Measurements from ENCODE around the gene ORC5.
"Not testable (repeated sequence)": the region's sequence is repeated elsewhere in the genome, so short reads cannot be mapped to it uniquely, and the experiment has no call there.

ORC5 gene

DNA sequence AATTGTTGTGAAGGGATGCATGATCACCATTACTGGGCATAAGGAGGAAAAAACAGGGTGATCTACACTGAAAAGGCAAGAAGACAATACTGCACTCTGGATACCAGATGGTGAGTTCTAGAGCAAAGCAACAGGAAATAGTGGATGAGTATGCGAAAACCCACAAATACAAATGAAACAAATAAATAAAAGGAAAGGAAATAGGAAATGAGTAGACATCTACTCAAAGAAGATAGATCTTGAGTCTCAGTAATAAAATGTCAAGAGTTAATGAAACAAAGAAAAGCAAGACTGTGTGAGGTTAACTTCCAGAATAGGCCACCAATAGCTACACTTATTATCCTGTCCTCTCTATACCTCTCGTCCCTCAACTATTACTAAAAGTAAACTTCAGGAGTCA, 11.7 kb downstream of the ORC5 start:
- Histone ChIP-seq H3K36me3 (ENCODE audit: control insufficient read depth in 5 of 5, insufficient read depth in 5 of 5, low read length in 5 of 5) (peaks cover 46 to 70% (median 56%) of the 10 kb centered on the region in 5 donors), H3K27ac (ENCODE audit: low read depth, low read length) (no peak overlapping the region), H3K4me1 (ENCODE audit: control insufficient read depth in 5 of 5, insufficient read depth in 5 of 5, low read length in 5 of 5) (no peaks in the 10 kb centered on the region), H3K9me3 (ENCODE audit: control insufficient read depth in 5 of 5, low read length in 5 of 5) (no peaks in the 10 kb centered on the region), H3K4me3 (ENCODE audit: low read depth in 1 of 5, low read length in 5 of 5) (no peak overlapping the region), H3K9ac (ENCODE audit: low read length in 5 of 5) (no peak overlapping the region), H3K27me3 (ENCODE audit: control insufficient read depth in 5 of 5, insufficient read depth in 4 of 5, low read length in 5 of 5) (no peaks in the 10 kb centered on the region)

DNA sequence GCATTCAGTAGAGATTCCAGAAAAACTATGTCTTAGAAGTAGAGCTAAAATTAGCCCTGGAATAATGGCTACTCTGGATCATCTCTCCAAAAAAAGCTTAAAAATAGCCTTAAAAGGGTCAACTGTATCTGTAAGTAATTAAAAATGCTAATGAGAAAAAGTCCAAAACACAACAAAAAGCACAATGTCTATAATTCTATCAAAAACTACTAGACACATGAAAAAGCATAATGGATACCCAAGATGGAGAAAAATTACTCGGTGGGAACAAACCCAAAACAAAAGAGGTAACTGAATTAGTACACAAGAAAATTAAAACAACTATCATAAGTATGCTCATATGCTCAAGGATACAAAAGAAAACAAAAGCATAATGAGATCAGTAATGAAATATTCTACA, 15.4 kb downstream of the ORC5 start:
- no peaks in the 10 kb centered on the region for H3K27me3 ChIP-seq (ENCODE audit: control insufficient read depth in 5 of 5, insufficient read depth in 4 of 5, low read length in 5 of 5)
- H3K9me3 ChIP-seq (ENCODE audit: control insufficient read depth in 5 of 5, low read length in 5 of 5): no peaks in the 10 kb centered on the region
- H3K36me3 ChIP-seq (ENCODE audit: control insufficient read depth in 5 of 5, insufficient read depth in 5 of 5, low read length in 5 of 5): peaks cover 28 to 57% (median 39%) of the 10 kb centered on the region in 5 donors
- H3K4me1 ChIP-seq (ENCODE audit: control insufficient read depth in 5 of 5, insufficient read depth in 5 of 5, low read length in 5 of 5): no peaks in the 10 kb centered on the region
- no peak overlapping the region for H3K4me3 ChIP-seq (ENCODE audit: low read depth in 1 of 5, low read length in 5 of 5)
- no peak overlapping the region for H3K9ac ChIP-seq (ENCODE audit: low read length in 5 of 5)
- no peak overlapping the region for H3K27ac ChIP-seq (ENCODE audit: low read depth, low read length)

DNA sequence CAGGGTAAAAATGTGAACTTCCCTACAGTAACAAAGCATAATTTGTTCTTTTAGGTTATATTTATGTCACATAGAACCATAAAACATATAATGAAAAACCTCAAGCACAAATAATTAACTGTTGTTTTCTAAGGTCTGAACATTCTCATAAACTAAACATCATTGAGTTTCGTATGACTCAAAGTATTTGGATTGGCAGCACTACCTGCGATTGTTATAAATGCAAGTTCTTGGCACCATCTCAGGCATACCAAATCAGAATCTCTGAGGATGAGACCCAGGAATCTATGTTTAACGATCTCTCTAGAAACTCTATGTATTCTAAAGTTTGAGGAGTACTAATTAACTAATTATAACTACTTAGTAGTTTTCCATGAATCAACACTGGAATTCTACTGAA, 22.5 kb downstream of the ORC5 start:
- H3K4me1 ChIP-seq (ENCODE audit: control insufficient read depth in 5 of 5, insufficient read depth in 5 of 5, low read length in 5 of 5): no peaks in the 10 kb centered on the region
- H3K9me3 ChIP-seq (ENCODE audit: control insufficient read depth in 5 of 5, low read length in 5 of 5): no peaks in the 10 kb centered on the region
- H3K36me3 ChIP-seq (ENCODE audit: control insufficient read depth in 5 of 5, insufficient read depth in 5 of 5, low read length in 5 of 5): peaks cover 34 to 61% (median 43%) of the 10 kb centered on the region in 5 donors

DNA sequence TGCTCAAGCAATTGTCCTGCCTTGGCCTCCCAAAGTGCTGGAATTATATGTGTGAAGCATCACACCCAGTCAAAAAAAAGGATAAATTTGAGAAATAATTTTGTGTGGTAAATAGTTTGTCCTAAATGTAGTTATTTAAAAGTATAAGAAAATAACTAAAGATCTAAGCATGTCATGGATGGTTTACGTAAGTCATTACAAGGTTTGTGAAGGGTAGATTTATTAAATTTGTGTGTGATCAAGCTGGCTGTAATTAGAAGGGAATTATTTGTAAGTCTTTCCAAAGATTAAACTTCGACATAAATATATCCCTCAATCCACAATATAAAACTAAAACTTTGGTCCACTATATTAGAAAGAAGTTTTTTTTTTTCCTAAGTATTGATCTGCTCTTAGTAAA, 28.6 kb downstream of the ORC5 start:
- H3K9me3 ChIP-seq (ENCODE audit: control insufficient read depth in 5 of 5, low read length in 5 of 5): no peaks in the 10 kb centered on the region
- H3K4me3 ChIP-seq (ENCODE audit: low read depth in 1 of 5, low read length in 5 of 5): no peak overlapping the region
- H3K27ac ChIP-seq (ENCODE audit: low read depth, low read length): no peak overlapping the region
- H3K27me3 ChIP-seq (ENCODE audit: control insufficient read depth in 5 of 5, insufficient read depth in 4 of 5, low read length in 5 of 5): no peaks in the 10 kb centered on the region
- H3K36me3 ChIP-seq (ENCODE audit: control insufficient read depth in 5 of 5, insufficient read depth in 5 of 5, low read length in 5 of 5): peaks cover 22 to 38% (median 28%) of the 10 kb centered on the region in 5 donors
- no peak overlapping the region for H3K9ac ChIP-seq (ENCODE audit: low read length in 5 of 5)
- H3K4me1 ChIP-seq (ENCODE audit: control insufficient read depth in 5 of 5, insufficient read depth in 5 of 5, low read length in 5 of 5): peaks cover 0 to 4% (median 0%) of the 10 kb centered on the region in 5 donors

More for the DNA sequence above, 22.5 kb downstream of the ORC5 start:
- Histone ChIP-seq H3K9ac (ENCODE audit: low read length in 5 of 5) (no peak overlapping the region), H3K27ac (ENCODE audit: low read depth, low read length) (no peak overlapping the region), H3K27me3 (ENCODE audit: control insufficient read depth in 5 of 5, insufficient read depth in 4 of 5, low read length in 5 of 5) (no peaks in the 10 kb centered on the region), H3K4me3 (ENCODE audit: low read depth in 1 of 5, low read length in 5 of 5) (no peak overlapping the region)

DNA sequence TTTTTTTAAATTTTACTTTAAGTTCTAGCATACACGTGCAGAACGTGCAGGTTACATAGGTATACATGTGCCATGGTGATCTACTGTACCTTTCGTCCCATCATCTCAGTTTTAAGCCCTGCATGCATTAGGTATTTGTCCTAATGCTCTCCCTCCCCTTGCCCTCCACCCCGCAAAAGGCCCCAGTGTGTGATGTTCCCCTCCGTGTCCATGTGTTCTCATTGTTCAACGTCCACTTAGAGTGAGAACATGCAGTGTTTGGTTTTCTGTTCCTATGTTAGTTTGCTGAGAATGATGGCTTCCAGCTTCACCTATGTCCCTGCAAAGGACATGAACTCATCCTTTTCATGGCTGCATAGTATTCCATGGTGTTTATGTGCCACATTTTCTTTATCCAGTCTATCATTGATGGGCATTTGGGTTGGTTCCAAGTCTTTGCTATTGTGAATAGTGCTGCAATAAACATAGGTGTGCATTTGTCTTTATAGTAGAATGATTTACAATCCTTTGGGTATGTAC, 30.2 kb downstream of the ORC5 start:
- H3K4me3 ChIP-seq (ENCODE audit: low read depth in 1 of 5, low read length in 5 of 5); H3K9me3 ChIP-seq (ENCODE audit: control insufficient read depth in 5 of 5, low read length in 5 of 5); H3K27ac ChIP-seq (ENCODE audit: low read depth, low read length); H3K27me3 ChIP-seq (ENCODE audit: control insufficient read depth in 5 of 5, insufficient read depth in 4 of 5, low read length in 5 of 5); H3K9ac ChIP-seq (ENCODE audit: low read length in 5 of 5); H3K4me1 ChIP-seq (ENCODE audit: control insufficient read depth in 5 of 5, insufficient read depth in 5 of 5, low read length in 5 of 5): not testable (repeated sequence)
- peaks cover 11 to 37% (median 16%) of the 10 kb centered on the region in 5 donors for H3K36me3 ChIP-seq (ENCODE audit: control insufficient read depth in 5 of 5, insufficient read depth in 5 of 5, low read length in 5 of 5)

DNA sequence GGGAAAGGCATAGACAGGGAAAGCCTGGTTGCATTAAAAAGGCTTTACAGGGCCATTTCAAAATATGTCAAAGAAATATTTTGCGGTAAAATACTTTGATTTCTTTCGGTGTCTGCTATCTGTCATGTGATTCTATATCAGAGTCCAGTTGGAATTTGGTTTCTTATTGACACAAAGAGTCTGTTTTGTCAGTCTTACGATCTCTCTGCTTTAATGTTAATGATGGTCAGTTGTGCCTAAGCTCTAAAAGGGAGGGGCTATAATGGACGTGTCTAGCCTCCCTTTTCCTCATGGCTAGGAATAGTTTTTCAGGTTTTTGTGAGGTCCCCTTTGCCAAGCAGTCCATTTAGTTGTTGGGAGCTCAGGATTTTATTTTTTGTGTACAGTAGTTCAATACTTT, 31.5 kb downstream of the ORC5 start:
- peaks cover 2 to 28% (median 10%) of the 10 kb centered on the region in 5 donors for H3K36me3 ChIP-seq (ENCODE audit: control insufficient read depth in 5 of 5, insufficient read depth in 5 of 5, low read length in 5 of 5)
- no peak overlapping the region for H3K4me3 ChIP-seq (ENCODE audit: low read depth in 1 of 5, low read length in 5 of 5)
- H3K9ac ChIP-seq (ENCODE audit: low read length in 5 of 5): no peak overlapping the region
- peaks cover 0 to 4% (median 0%) of the 10 kb centered on the region in 5 donors for H3K4me1 ChIP-seq (ENCODE audit: control insufficient read depth in 5 of 5, insufficient read depth in 5 of 5, low read length in 5 of 5)
- H3K9me3 ChIP-seq (ENCODE audit: control insufficient read depth in 5 of 5, low read length in 5 of 5): no peaks in the 10 kb centered on the region
- no peaks in the 10 kb centered on the region for H3K27me3 ChIP-seq (ENCODE audit: control insufficient read depth in 5 of 5, insufficient read depth in 4 of 5, low read length in 5 of 5)
- no peak overlapping the region for H3K27ac ChIP-seq (ENCODE audit: low read depth, low read length)

DNA sequence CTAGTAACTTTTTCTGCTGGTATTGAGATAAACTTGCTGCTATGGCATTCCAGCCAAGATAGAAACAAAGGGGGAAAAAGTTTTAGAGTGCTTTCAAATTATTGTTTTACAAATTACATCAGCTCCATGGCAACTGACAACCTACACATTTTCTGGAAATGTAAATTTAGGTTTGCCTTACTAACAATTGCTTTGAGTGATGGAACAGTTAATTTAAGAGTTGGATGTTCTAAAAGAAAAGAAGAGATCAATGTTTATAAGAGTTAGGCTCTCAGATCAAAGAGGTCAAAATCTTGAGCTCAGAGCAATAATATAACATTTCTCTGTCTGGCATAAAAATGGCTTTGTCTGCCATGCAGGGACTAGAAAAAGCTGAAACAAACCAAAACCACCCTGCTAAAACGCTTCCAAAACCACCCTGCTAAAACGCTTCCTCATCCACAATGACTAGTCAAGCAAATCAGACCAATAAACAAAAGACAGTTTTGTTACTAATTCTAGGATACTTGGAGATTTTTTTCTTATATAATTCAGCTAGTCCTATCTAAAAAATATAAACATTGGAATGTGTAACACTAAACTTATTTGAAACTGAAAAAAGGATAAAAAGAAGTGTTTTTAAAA, 32.3 kb downstream of the ORC5 start:
- Histone ChIP-seq H3K9me3 (ENCODE audit: control insufficient read depth in 5 of 5, low read length in 5 of 5) (no peaks in the 10 kb centered on the region), H3K27me3 (ENCODE audit: control insufficient read depth in 5 of 5, insufficient read depth in 4 of 5, low read length in 5 of 5) (no peaks in the 10 kb centered on the region), H3K4me3 (ENCODE audit: low read depth in 1 of 5, low read length in 5 of 5) (no peak overlapping the region), H3K27ac (ENCODE audit: low read depth, low read length) (no peak overlapping the region), H3K9ac (ENCODE audit: low read length in 5 of 5) (no peak overlapping the region), H3K36me3 (ENCODE audit: control insufficient read depth in 5 of 5, insufficient read depth in 5 of 5, low read length in 5 of 5) (peaks cover 2 to 25% (median 10%) of the 10 kb centered on the region in 5 donors), H3K4me1 (ENCODE audit: control insufficient read depth in 5 of 5, insufficient read depth in 5 of 5, low read length in 5 of 5) (peaks cover 0 to 4% (median 0%) of the 10 kb centered on the region in 5 donors)

DNA sequence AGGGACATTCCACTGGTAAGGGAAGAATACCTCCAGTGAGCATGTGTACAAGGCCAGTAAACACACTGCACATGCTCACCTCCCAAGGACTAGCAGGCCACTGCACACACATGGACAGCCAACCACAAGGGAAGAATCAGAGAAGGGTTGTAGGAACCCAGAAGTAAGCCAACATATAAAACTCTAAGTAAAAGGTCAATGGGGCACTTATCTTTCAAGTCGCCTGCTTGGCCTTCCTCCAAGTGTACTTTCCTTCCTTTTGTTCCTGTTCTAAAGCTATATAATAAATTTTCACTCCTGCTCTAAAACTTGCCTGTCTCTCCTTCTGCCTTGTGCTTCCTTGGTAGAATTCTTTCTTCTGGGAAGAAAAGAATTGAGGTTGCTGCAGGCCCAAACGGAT, 33.0 kb downstream of the ORC5 start:
- no peaks in the 10 kb centered on the region for H3K9me3 ChIP-seq (ENCODE audit: control insufficient read depth in 5 of 5, low read length in 5 of 5)
- peaks cover 0 to 4% (median 0%) of the 10 kb centered on the region in 5 donors for H3K4me1 ChIP-seq (ENCODE audit: control insufficient read depth in 5 of 5, insufficient read depth in 5 of 5, low read length in 5 of 5)
- H3K9ac ChIP-seq (ENCODE audit: low read length in 5 of 5): no peak overlapping the region
- H3K4me3 ChIP-seq (ENCODE audit: low read depth in 1 of 5, low read length in 5 of 5): no peak overlapping the region
- peaks cover 2 to 26% (median 8%) of the 10 kb centered on the region in 5 donors for H3K36me3 ChIP-seq (ENCODE audit: control insufficient read depth in 5 of 5, insufficient read depth in 5 of 5, low read length in 5 of 5)
- H3K27me3 ChIP-seq (ENCODE audit: control insufficient read depth in 5 of 5, insufficient read depth in 4 of 5, low read length in 5 of 5): no peaks in the 10 kb centered on the region
- H3K27ac ChIP-seq (ENCODE audit: low read depth, low read length): no peak overlapping the region

DNA sequence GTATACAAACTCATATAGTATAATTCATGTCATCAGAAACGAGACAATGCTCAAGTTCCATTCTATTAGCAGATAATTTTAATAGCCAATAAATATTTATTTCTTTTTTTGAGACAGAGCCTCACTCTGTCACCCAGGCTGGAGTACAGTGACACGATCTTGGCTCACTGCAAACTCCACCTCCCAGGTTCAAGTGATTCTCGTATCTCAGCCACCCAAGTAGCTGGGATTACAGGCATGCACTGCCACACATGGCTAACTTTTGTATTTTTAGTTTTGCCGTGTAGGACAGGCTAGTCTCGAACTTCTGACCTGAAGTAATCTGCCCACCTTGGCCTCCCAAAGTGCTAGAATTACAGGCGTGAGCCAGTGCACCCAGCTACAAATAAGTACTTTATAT, 45.7 kb downstream of the ORC5 start:
- Histone ChIP-seq H3K4me3 (ENCODE audit: low read depth in 1 of 5, low read length in 5 of 5) (no peak overlapping the region), H3K36me3 (ENCODE audit: control insufficient read depth in 5 of 5, insufficient read depth in 5 of 5, low read length in 5 of 5) (peaks cover 10 to 40% (median 23%) of the 10 kb centered on the region in 5 donors), H3K27me3 (ENCODE audit: control insufficient read depth in 5 of 5, insufficient read depth in 4 of 5, low read length in 5 of 5) (no peaks in the 10 kb centered on the region), H3K9me3 (ENCODE audit: control insufficient read depth in 5 of 5, low read length in 5 of 5) (no peaks in the 10 kb centered on the region), H3K4me1 (ENCODE audit: control insufficient read depth in 5 of 5, insufficient read depth in 5 of 5, low read length in 5 of 5) (no peaks in the 10 kb centered on the region), H3K9ac (ENCODE audit: low read length in 5 of 5) (no peak overlapping the region), H3K27ac (ENCODE audit: low read depth, low read length) (no peak overlapping the region)

DNA sequence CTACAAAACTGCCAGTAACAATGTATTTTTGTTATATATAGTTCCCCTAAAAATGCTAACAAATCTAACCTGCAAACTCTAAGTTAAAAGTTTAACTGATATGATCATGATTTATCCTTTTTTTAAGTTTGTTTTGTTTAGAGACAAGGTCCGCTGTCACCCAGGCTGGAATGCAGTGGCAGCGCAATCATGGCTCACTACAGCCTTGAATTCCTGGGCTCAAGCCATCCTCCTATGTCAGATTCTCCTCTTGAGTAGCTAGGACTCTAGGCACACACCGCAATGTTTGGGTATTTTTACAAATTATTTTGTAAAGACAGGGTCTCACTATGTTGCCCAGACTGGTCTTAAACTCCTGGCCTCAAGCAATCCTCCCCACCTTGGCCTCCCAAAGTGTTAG, 46.6 kb downstream of the ORC5 start:
- H3K9ac ChIP-seq (ENCODE audit: low read length in 5 of 5): no peak overlapping the region
- no peaks in the 10 kb centered on the region for H3K9me3 ChIP-seq (ENCODE audit: control insufficient read depth in 5 of 5, low read length in 5 of 5)
- no peak overlapping the region for H3K4me3 ChIP-seq (ENCODE audit: low read depth in 1 of 5, low read length in 5 of 5)
- H3K4me1 ChIP-seq (ENCODE audit: control insufficient read depth in 5 of 5, insufficient read depth in 5 of 5, low read length in 5 of 5): no peaks in the 10 kb centered on the region
- no peaks in the 10 kb centered on the region for H3K27me3 ChIP-seq (ENCODE audit: control insufficient read depth in 5 of 5, insufficient read depth in 4 of 5, low read length in 5 of 5)
- H3K27ac ChIP-seq (ENCODE audit: low read depth, low read length): no peak overlapping the region
- peaks cover 10 to 34% (median 20%) of the 10 kb centered on the region in 5 donors for H3K36me3 ChIP-seq (ENCODE audit: control insufficient read depth in 5 of 5, insufficient read depth in 5 of 5, low read length in 5 of 5)

Measured in subcutaneous abdominal adipose tissue (tissue), 5 donors.